ENCODE data around the gene GON4L.

GRCh38 chr1:155761736-155762405 lies 95.1 kb downstream of the GON4L start:
- TF ChIP-seq, protein P1, sequence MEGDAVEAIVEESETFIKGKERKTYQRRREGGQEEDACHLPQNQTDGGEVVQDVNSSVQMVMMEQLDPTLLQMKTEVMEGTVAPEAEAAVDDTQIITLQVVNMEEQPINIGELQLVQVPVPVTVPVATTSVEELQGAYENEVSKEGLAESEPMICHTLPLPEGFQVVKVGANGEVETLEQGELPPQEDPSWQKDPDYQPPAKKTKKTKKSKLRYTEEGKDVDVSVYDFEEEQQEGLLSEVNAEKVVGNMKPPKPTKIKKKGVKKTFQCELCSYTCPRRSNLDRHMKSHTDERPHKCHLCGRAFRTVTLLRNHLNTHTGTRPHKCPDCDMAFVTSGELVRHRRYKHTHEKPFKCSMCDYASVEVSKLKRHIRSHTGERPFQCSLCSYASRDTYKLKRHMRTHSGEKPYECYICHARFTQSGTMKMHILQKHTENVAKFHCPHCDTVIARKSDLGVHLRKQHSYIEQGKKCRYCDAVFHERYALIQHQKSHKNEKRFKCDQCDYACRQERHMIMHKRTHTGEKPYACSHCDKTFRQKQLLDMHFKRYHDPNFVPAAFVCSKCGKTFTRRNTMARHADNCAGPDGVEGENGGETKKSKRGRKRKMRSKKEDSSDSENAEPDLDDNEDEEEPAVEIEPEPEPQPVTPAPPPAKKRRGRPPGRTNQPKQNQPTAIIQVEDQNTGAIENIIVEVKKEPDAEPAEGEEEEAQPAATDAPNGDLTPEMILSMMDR (optimal IDR thresholded peaks at IDR 0.05 in 1 of 3, IDR thresholded peaks at IDR 0.05 in 1 of 3, conservative IDR thresholded peaks at IDR 0.05 in 1 of 3; ENCODE audit: extremely low read depth in 1 of 3, insufficient read depth in 2 of 3, low read length in 3 of 3) = no peak
- TF ChIP-seq EZH2 (IDR thresholded peaks at IDR 0.05; ENCODE audit: low read length) = no peak
